ENCODE measurements around the gene TBPL1. TPM values are rescaled to one million over a fixed set of nuclear protein-coding genes. Genes with fewer than 3 reads are reported as not detected.

Gene TBPL1
- polyA plus RNA-seq, 3 donors from 2014 or later = 62.5 to 77.7 (median 67.1) TPM

GRCh38 chr6:134015719-134016557 lies 62.9 kb downstream of the TBPL1 start:
- no peak overlapping the region for H3K27ac Mint-ChIP-seq
- no peak for DNase-seq
- H3K9me3 Mint-ChIP-seq = no peaks in the 10 kb centered on the region
- no peak overlapping the region for H3K4me3 Mint-ChIP-seq
- no peaks in the 10 kb centered on the region for H3K36me3 Mint-ChIP-seq
- no peaks in the 10 kb centered on the region for H3K4me1 Mint-ChIP-seq
- peaks cover 0 to 7% (median 3%) of the 10 kb centered on the region in 3 donors for H3K27me3 Mint-ChIP-seq (ENCODE audit: low read depth in 3 of 3)

DNA sequence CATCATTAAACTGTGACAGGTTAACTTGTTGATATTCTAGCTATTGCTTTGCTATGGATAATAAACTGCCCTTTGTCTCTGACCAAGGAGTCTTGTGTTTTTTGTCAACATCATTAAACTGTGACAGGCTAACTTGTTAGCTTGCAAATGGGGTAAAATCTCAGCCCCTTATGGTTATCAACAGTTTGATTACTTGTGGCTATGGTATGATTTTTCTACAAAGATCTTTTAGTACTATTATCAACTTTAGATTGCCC lies 63.5 kb downstream of the TBPL1 start:
- DNase-seq = no peak
- Mint-ChIP-seq H3K4me3 (no peak overlapping the region), H3K27ac (no peak overlapping the region), H3K36me3 (no peaks in the 10 kb centered on the region), H3K27me3 (ENCODE audit: low read depth in 3 of 3) (peaks cover 0 to 7% (median 3%) of the 10 kb centered on the region in 3 donors), H3K4me1 (no peaks in the 10 kb centered on the region), H3K9me3 (no peaks in the 10 kb centered on the region)

- no peak for DNase-seq
- Mint-ChIP-seq H3K9me3 (peaks cover 0 to 1% (median 0%) of the 10 kb centered on the region in 6 donors), H3K4me3 (no peak overlapping the region), H3K36me3 (no peaks in the 10 kb centered on the region), H3K4me1 (no peaks in the 10 kb centered on the region), H3K27me3 (ENCODE audit: low read depth in 3 of 3) (peaks cover 2 to 9% (median 2%) of the 10 kb centered on the region in 3 donors), H3K27ac (no peak overlapping the region)
Observed at GRCh38 chr6:134020071-134020470, 67.0 kb downstream of the TBPL1 start.

GRCh38 chr6:134020543-134020942 lies 67.5 kb downstream of the TBPL1 start:
- peaks cover 0 to 1% (median 0%) of the 10 kb centered on the region in 6 donors for H3K9me3 Mint-ChIP-seq
- no peaks in the 10 kb centered on the region for H3K4me1 Mint-ChIP-seq
- H3K27ac Mint-ChIP-seq = no peak overlapping the region
- peaks cover 2 to 9% (median 2%) of the 10 kb centered on the region in 3 donors for H3K27me3 Mint-ChIP-seq (ENCODE audit: low read depth in 3 of 3)
- H3K36me3 Mint-ChIP-seq = no peaks in the 10 kb centered on the region
- DNase-seq = no peak
- no peak overlapping the region for H3K4me3 Mint-ChIP-seq

DNA sequence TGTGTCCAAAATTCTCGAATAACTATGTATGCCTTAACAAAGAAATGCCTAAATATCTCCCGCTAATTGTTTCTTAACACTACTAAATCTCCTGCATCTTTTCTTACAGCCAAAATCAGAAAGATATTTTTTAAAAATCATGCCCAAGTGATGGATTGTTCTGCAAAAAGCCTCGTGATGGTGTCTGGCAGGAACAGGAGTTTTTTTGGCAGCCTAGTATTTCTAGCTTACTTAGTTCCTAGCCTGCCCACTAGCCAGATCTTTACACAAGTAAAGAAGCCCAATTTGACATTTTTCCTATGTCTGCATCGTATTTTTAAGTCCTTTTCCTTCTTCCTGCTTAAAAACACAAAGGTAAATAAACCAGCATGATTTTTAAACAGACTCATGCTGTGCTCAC lies 67.9 kb downstream of the TBPL1 start:
- peaks cover 0 to 1% (median 0%) of the 10 kb centered on the region in 6 donors for H3K9me3 Mint-ChIP-seq
- H3K4me1 Mint-ChIP-seq = no peaks in the 10 kb centered on the region
- DNase-seq = no peak
- peaks cover 2 to 9% (median 2%) of the 10 kb centered on the region in 3 donors for H3K27me3 Mint-ChIP-seq (ENCODE audit: low read depth in 3 of 3)
- no peak overlapping the region for H3K4me3 Mint-ChIP-seq
- no peaks in the 10 kb centered on the region for H3K36me3 Mint-ChIP-seq
- H3K27ac Mint-ChIP-seq = no peak overlapping the region

- no peaks in the 10 kb centered on the region for H3K36me3 Mint-ChIP-seq
- H3K4me1 Mint-ChIP-seq = no peaks in the 10 kb centered on the region
- no peak overlapping the region for H3K4me3 Mint-ChIP-seq
- no peak overlapping the region for H3K27ac Mint-ChIP-seq
- H3K9me3 Mint-ChIP-seq = peaks cover 0 to 1% (median 0%) of the 10 kb centered on the region in 6 donors
- peaks cover 2 to 9% (median 2%) of the 10 kb centered on the region in 3 donors for H3K27me3 Mint-ChIP-seq (ENCODE audit: low read depth in 3 of 3)
- no peak for DNase-seq
Observed at GRCh38 chr6:134021396-134022122, 68.5 kb downstream of the TBPL1 start.

GRCh38 chr6:134022650-134023049 lies 69.6 kb downstream of the TBPL1 start:
- H3K27ac Mint-ChIP-seq = no peak overlapping the region
- H3K4me1 Mint-ChIP-seq = no peaks in the 10 kb centered on the region
- DNase-seq = no peak
- H3K36me3 Mint-ChIP-seq = no peaks in the 10 kb centered on the region
- H3K27me3 Mint-ChIP-seq (ENCODE audit: low read depth in 3 of 3) = peaks cover 2 to 8% (median 2%) of the 10 kb centered on the region in 3 donors
- H3K9me3 Mint-ChIP-seq = peaks cover 0 to 5% (median 0%) of the 10 kb centered on the region in 6 donors
- no peak overlapping the region for H3K4me3 Mint-ChIP-seq

- DNase-seq = no peak
- H3K4me1 Mint-ChIP-seq = no peaks in the 10 kb centered on the region
- H3K4me3 Mint-ChIP-seq = no peak overlapping the region
- H3K9me3 Mint-ChIP-seq = peaks cover 0 to 5% (median 0%) of the 10 kb centered on the region in 6 donors
- no peaks in the 10 kb centered on the region for H3K36me3 Mint-ChIP-seq
- H3K27me3 Mint-ChIP-seq (ENCODE audit: low read depth in 3 of 3) = peaks cover under 1 to 6% (median 2%) of the 10 kb centered on the region in 3 donors
- no peak overlapping the region for H3K27ac Mint-ChIP-seq
Observed at GRCh38 chr6:134026597-134026996, 73.6 kb downstream of the TBPL1 start.

DNA sequence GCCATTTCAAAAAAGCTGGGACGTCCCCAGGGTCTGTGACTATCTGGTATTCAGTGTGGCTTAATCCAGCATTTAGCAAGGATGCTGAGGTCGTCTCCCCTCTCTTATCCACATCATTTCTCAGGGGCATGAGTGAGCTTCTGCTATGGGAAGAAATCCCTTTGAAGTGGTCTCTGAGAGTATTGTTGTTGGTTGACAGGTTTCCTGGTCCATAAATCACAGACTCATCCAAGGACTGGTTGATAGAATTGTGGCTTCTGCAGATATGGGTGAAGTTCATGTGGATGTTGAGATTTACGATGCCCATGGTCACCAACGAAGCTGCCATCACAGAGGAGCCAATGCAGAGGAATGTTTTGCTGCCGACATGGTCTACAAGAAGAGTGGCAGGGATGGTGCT lies 75.4 kb downstream of the TBPL1 start:
- H3K27me3 Mint-ChIP-seq (ENCODE audit: low read depth in 3 of 3) = peaks cover 0 to 4% (median 2%) of the 10 kb centered on the region in 3 donors
- H3K4me3 Mint-ChIP-seq = no peak overlapping the region
- H3K27ac Mint-ChIP-seq = no peak overlapping the region
- H3K4me1 Mint-ChIP-seq = no peaks in the 10 kb centered on the region
- DNase-seq = no peak
- H3K9me3 Mint-ChIP-seq = peaks cover 0 to 3% (median 0%) of the 10 kb centered on the region in 6 donors
- no peaks in the 10 kb centered on the region for H3K36me3 Mint-ChIP-seq

GRCh38 chr6:134029495-134030455 lies 76.8 kb downstream of the TBPL1 start:
- Mint-ChIP-seq H3K27ac (no peak overlapping the region), H3K27me3 (ENCODE audit: low read depth in 3 of 3) (peaks cover 0 to 4% (median 2%) of the 10 kb centered on the region in 3 donors), H3K36me3 (no peaks in the 10 kb centered on the region), H3K9me3 (peaks cover 0 to 3% (median 0%) of the 10 kb centered on the region in 6 donors), H3K4me1 (peaks cover 3 to 5% of the 10 kb centered on the region in 2 donors), H3K4me3 (no peak overlapping the region)
- DNase-seq = no peak

- no peak overlapping the region for H3K27ac Mint-ChIP-seq
- no peak overlapping the region for H3K4me3 Mint-ChIP-seq
- peaks cover 2 to 4% (median 2%) of the 10 kb centered on the region in 3 donors for H3K27me3 Mint-ChIP-seq (ENCODE audit: low read depth in 3 of 3)
- DNase-seq = no peak
- H3K9me3 Mint-ChIP-seq = peaks cover 0 to 3% (median 0%) of the 10 kb centered on the region in 6 donors
- H3K4me1 Mint-ChIP-seq = peaks cover 17 to 21% of the 10 kb centered on the region in 2 donors
- no peaks in the 10 kb centered on the region for H3K36me3 Mint-ChIP-seq
Observed at GRCh38 chr6:134031696-134032255, 78.8 kb downstream of the TBPL1 start.

GRCh38 chr6:134034478-134034877 lies 81.5 kb downstream of the TBPL1 start:
- Mint-ChIP-seq H3K27ac (no peak overlapping the region), H3K4me3 (no peak overlapping the region)
- DNase-seq = no peak

More at GRCh38 chr6:134034478-134034877, 81.5 kb downstream of the TBPL1 start:
- Mint-ChIP-seq H3K36me3 (no peaks in the 10 kb centered on the region), H3K27me3 (ENCODE audit: low read depth in 3 of 3) (peaks cover 0 to 3% (median 3%) of the 10 kb centered on the region in 3 donors), H3K9me3 (no peaks in the 10 kb centered on the region), H3K4me1 (peaks cover 17 to 21% of the 10 kb centered on the region in 2 donors)
